Stimulated activated CD8-positive, alpha-beta memory T cell treated with anti-CD3 and anti-CD28 coated beads, Interleukin-15, amount 100 ng/mL, for 48 hours (primary cell): ENCODE data around the gene GOPC.

Source experiments
- DNase-seq, 2 donors: peaks; one replicate each; pipeline ENCODE4 v3.0.0-alpha.2; 2020; ENCODE audit warnings: low read depth in 2 of 2

Gene GOPC

GRCh38 chr6:117595099-117595923 lies 7.0 kb downstream of the GOPC start:
- no peak for DNase-seq

GRCh38 chr6:117592983-117593759 lies 9.1 kb downstream of the GOPC start:
- no peak for DNase-seq

GRCh38 chr6:117591405-117591804 lies 10.9 kb downstream of the GOPC start:
- no peak for DNase-seq

GRCh38 chr6:117590447-117590846 lies 11.9 kb downstream of the GOPC start:
- DNase-seq, result no peak

- no peak for DNase-seq
Observed at GRCh38 chr6:117585647-117586046, 16.7 kb downstream of the GOPC start.

GRCh38 chr6:117574198-117574597 lies 28.1 kb downstream of the GOPC start:
- no peak for DNase-seq

- DNase-seq, result no peak
Observed at GRCh38 chr6:117573006-117573680, 29.2 kb downstream of the GOPC start.

GRCh38 chr6:117568831-117569410 lies 33.4 kb downstream of the GOPC start:
- DNase-seq, result no peak

GRCh38 chr6:117568247-117568646 lies 34.1 kb downstream of the GOPC start:
- DNase-seq, result no peak

GRCh38 chr6:117564681-117565080 lies 37.6 kb downstream of the GOPC start:
- DNase-seq, result no peak

GRCh38 chr6:117561128-117561527 lies 41.2 kb downstream of the GOPC start:
- DNase-seq, result no peak

- DNase-seq, result no peak
Observed at GRCh38 chr6:117559299-117559698, 43.0 kb downstream of the GOPC start.

GRCh38 chr6:117558818-117559217 lies 43.5 kb downstream of the GOPC start:
- no peak for DNase-seq

GRCh38 chr6:117557951-117558350 lies 44.4 kb downstream of the GOPC start:
- no peak for DNase-seq

GRCh38 chr6:117555882-117556498 lies 46.3 kb downstream of the GOPC start:
- no peak for DNase-seq

- DNase-seq, result no peak
Observed at GRCh38 chr6:117555262-117555849, 47.0 kb downstream of the GOPC start.

GRCh38 chr6:117553142-117553541 lies 49.2 kb downstream of the GOPC start:
- DNase-seq, result no peak

GRCh38 chr6:117552618-117553017 lies 49.7 kb downstream of the GOPC start:
- no peak for DNase-seq

GRCh38 chr6:117550618-117551242 lies 51.6 kb downstream of the GOPC start:
- DNase-seq, result no peak

GRCh38 chr6:117550078-117550600 lies 52.2 kb downstream of the GOPC start:
- DNase-seq, result no peak

- no peak for DNase-seq
Observed at GRCh38 chr6:117549611-117550010, 52.7 kb downstream of the GOPC start.
